Midbrain (tissue), 1 donor: ENCODE data around the gene PSMA6.
"Not testable (repeated sequence)": the region's sequence is repeated elsewhere in the genome, so short reads cannot be mapped to it uniquely, and the experiment has no call there.

Source experiments
- DNase-seq: peaks from one replicate; lab custom pipeline; 2025; lab: John Stamatoyannopoulos, UW

Gene PSMA6

DNA sequence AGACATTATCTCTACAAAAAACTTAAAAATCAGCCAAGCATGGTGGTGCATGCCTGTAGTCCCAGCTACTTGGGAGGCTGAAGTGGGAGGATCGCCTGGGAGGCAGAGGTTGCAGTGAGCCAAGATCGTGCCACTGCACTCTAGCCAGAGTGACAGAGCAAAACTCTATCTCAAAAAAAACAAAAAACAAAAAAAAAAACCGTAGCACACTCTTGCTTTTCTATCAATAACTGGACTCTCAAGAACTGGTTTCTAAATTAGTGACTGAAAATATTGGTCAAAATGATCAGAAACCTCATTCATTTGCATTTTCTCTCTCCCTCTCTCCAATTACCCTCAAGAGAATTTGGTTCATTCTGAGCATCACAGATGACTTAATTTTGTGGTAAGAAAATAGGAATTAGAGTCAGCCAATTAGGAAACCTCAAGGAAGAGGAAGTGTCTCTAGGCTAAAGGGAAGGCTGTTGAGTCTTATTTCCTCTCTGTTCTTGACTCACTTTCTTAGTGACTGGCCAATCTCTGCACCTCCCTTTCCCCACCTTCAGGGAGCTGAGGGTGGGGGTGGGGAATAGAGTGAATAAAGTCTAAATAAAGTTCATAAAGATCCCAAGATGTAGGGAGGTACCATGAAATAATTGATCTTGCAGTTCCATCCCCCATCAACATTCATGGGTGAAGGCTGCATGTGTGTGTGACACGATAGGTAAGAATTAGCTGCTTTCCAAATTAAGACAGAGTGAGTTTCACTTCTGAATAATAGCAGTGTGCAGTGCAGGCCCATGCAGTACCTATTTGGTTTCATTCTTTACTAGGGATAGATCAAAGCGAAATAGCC is 6.8 kb upstream of the PSMA6 start:
- no peak for DNase-seq

DNA sequence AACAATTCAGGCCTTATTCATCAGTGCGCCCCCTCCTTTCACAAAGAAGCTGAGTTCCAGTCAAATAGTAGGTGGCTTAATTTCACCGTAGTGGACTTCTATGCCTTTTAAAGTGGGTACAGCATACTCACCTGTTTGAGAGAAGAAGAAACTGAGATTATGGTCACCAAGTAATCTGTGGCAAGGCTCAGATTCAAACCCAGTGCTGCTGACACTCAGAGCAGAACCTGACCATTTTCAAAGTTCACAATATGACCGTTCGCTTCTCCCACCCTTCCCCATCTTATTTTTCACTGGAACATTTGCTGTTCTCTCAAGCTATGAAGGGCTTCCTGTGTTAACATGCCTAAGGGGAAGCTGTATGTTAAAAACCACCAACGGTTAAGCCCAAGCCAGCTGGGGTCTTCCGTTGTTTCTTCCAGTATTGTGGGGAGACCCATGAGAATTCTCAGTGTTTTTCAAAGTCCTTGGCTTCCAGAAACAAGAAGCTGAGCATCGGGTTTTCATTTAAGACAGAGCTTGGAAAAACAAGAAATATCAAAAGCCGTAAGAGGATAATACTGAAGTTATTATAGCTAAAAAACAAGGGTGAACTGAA is 6.1 kb upstream of the PSMA6 start:
- DNase-seq, result no peak

DNA sequence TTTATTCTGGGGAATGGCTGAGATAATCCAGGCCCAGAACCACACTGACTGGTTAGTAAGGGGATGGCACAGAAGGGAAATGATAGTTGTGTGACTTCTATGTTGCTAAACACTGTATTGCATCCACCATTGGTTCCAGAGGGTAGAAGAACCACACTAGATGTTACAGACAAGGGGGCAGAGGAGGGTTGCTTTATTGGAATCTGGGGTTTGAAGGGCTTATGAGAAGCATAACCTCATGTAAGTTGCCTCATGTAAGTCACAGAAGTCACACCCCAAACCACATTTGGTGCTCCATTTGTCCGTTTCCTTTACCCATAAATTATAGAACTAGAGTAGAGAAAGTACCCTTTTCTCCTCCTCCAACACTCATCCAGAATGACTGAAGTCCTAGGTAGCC is 5.5 kb upstream of the PSMA6 start:
- DNase-seq, result no peak

- DNase-seq, result no peak
Observed at GRCh38 chr14:35287431-35288013, 4.7 kb upstream of the PSMA6 start.

DNA sequence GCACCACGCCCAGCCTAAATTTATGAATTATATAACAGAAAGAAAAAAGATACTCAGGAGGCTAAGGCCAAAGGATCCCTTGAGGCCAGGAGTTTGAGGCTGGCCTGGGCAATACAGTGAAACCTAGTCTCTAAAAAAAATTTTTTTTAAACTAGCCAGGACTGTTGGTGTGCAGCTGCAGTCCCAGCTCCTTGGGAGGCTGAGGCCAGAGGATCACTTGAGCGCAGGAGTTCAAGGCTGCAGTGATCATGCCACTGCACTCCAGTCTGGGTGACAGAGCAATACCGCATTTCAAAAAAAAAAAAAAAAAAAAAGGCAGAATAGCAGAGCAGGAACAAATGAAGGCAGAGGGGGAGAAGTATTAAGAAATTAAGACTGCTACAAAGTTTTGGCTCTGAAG is 2.6 kb upstream of the PSMA6 start:
- no peak for DNase-seq

DNA sequence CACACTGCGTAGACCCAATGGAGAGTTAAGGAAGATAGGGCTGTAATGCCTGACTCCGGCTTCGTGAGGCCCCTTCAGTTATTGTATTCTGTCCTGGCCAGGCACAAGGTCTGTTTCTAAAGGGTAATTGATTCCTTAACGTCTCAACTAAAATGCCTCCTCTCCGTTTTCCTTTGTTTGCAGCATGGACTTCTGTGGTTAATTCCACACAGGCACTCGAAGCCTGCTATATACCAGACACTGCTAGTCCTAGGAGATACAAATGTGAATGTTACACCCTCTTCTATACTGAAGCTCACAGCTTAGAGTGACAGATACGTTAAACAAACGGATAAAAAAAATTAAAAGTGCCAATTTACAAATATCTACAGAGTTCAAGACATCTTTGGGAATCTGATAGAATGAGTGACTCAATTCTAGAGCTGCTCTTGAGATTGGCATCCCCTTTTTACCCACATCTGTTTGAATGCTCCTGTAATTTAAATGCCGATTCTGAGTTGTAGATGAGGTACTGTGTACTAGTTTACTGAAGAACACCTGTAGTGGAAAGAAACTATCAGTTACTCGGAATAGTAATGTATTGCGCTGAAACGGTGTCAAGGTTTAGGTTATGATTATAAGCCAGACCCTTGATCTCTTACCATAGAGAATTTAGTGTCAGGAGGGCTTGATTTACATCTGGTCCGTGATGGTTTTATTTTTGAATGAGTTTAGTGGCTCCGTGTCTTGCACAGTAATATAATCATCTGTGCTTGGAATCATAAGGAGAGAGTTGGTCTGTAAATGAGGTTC is 784 bp downstream of the PSMA6 start:
- no peak for DNase-seq

DNA sequence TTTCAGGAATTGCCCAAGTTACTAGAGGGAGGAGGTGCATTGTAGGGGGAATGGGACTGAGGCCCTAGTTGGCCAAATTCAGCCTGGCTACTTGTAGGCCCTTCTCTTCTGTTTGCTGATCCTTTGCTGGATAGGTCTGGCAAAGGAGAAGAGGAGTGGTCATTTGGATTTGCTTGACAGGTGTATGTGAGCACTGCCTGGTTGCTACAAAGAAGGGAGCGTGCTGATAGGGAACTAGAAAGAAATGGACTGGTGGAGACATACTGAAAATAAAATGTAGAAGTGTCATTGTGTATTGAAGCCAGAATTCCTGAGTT is 3.6 kb downstream of the PSMA6 start:
- DNase-seq, result no peak

GRCh38 chr14:35296545-35296944 is 4.4 kb downstream of the PSMA6 start:
- DNase-seq, result no peak

DNA sequence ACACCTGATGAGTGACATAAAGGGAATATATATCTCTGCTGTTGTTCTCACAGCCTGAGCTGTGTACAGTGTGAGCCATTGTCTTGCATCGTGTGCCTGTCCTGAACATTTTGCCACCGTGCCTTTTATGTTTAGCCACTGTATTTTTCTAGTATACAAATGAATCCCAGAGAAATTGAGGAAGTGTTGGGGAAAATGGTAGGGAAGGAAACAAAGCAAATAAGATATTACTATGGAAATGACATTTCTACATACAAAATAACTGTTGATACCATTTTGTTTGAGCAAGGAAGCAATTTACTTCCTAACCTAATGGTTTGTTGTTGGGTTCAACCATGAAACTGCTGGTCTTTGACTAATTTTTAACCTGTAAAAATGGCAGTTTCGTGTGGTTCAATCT is 5.5 kb downstream of the PSMA6 start:
- no peak for DNase-seq

DNA sequence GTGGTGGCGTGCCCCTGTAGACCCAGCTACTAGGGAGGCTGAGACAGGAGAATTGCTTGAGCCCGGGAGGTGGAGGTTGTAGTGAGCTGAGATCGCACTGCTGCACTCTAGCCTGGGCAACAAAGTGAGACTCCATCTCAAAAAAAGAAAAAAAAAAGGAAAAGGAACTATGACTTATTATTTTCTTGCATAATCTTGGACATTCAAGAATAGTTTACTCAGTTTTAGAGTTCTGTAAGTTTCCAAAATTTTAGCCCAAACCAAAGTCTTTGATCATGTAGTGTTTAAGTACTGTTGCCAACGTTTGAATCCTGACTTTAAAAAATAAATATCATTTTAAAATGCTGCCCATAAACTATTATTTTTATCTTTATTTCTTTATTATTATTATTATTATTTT is 6.2 kb downstream of the PSMA6 start:
- DNase-seq, result no peak

DNA sequence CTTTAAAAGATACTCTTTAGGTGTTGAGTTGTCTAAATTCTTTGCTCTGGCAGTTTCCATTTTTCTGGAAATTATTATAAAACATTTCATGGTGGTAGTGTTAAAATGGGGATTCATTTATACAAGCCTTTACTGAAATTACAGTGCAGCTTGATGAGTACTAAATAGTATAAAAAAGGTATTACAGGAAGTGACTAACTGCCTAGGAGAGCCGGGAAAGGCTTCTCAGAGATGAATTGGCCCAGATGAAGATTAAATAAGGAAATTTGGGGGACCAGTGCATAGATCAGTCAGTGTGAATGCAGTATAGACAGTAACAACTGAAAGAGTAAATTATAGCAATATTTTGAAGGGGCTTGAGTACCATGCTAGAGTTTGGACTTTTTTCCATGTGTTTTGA is 7.5 kb downstream of the PSMA6 start:
- DNase-seq, result no peak

- DNase-seq, result no peak
Observed at GRCh38 chr14:35300228-35300627, 8.0 kb downstream of the PSMA6 start.

DNA sequence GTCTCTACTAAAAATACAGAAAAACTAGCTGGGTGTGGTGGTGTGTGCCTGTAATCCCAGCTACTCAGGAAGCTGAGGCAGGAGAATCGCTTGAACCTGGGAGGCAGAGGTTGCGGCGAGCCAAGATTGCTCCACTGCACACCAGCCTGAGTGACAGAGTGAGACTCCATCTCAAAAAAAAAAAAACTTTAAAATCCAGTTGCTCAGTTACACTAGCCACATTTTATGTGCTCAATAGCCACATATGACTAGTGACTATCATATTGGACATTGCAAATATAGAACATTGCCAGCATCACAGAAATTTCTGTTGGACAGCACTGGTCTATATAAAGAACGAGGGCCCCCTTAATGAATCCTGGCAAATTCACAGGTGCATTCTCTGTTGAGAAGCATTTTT is 9.2 kb downstream of the PSMA6 start:
- DNase-seq, result not testable (repeated sequence)

- DNase-seq, result no peak
Observed at GRCh38 chr14:35301735-35302528, 9.8 kb downstream of the PSMA6 start.

DNA sequence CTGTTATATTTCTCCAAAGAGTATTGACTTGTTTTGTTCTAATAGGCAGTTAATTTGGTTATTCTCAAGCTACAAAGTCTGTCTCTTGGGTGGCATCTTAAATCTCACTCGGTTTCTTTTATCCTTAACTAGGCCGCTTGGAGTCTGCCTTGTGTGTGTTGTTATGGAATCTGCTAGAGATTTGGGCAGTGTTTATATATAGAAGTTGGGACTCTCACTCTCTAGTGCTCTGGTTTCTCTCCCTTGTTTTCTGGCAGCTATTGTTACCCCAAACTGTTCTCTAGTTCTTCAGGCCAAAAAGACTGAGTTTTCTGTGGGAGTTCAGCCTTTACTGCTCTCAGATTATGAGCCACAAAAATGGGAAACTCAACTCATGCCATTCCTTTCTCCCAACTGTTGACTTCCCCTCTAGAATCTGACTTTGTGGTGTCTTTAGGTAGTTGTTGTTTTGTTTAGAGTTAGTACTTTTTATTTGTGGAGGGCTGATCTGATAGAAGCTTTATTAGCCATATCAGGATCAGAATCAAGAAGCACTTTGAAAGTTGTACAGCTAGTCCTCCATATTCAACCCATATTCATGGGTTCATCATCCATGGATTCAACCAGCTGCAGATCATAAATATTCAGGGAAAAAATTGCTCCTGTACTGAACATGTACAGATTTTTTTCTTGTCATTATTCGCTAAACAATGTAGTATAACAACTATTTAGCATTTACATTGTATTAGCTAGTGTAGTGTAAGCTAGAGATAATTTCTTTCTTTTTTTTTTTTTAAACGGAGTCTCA is 11.2 kb downstream of the PSMA6 start:
- DNase-seq, result no peak

GRCh38 chr14:35304812-35305462 is 12.8 kb downstream of the PSMA6 start:
- DNase-seq, result no peak

DNA sequence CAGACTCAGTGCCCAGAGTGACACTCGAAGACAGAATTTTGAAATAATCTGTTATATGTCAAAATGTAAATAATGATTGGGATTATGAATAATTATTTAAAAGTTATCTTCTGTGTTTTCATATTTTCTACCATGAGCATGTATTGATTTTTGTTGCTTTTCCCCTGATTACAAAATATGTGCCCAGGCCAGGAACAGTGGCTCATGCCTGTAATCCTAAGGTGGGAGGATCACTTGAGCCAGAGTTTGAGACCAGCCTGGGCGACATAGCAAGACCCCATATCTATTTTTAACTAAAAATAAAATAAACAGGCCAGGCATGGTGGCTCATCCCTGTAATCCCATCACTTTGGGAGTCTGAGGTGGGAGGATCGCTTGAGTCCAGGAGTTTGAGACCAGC is 13.5 kb downstream of the PSMA6 start:
- no peak for DNase-seq

- no peak for DNase-seq
Observed at GRCh38 chr14:35306114-35306513, 13.9 kb downstream of the PSMA6 start.

DNA sequence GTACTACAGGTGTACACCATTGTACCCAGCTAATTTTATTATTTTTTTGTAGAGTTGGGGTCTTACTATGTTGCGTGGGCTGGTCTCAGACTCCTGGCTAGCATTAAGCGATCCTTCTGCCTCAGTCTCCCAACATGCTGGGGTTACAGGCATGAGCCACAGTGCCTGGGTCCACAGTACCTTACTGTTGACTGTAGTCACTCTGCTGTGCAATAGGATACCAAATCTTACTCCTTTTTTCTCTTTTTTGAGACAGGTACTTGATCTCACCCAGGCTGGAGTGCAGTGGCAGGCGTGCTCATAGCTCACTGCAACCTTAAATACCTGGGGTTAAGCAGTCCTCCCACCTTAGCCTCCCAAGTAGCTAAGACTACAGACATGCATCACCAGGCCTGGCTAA is 25.6 kb downstream of the PSMA6 start:
- DNase-seq, result no peak

DNA sequence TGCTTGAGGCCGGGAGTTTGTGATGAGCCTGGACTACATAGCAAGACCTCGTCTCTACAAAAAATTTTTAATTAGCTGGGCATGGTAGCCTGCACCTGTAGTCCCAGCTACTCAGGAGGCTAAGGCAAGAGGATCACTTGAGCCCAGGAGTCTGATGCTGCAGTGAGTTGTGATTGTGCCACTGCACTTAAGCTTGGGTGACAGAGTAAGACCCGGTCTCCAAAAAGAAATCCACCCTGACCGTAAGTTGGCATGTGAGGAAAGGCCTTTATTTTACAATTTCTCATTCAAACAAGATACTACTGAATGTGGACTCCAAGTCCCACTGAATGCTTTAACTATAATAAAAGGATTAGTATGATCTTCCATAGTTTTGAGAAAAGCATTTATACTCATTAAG is 27.3 kb downstream of the PSMA6 start:
- no peak for DNase-seq

GRCh38 chr14:35320472-35320871 is 28.3 kb downstream of the PSMA6 start:
- no peak for DNase-seq
